Neural progenitor cell (in vitro differentiated cells): ENCODE data around the gene MAGEA6.

ENCODE experiments used
- EZH2 ChIP-seq: fragments of 200-600 bp; sonication (generic); IDR thresholded peaks from 2 replicates; pipeline ENCODE4 v1.6.1; 2017; ENCODE audit warnings: antibody characterized with exemption, mild to moderate bottlenecking, moderate library complexity
- EZH2phosphoT487 ChIP-seq: fragments of 200-600 bp; sonication (generic); IDR thresholded peaks from 2 replicates; pipeline ENCODE4 v1.6.1; 2017; ENCODE audit warnings: antibody characterized with exemption
- TF ChIP-seq, protein P1 (sequence below): fragments of 200-600 bp; sonication (generic); IDR thresholded peaks from 2 replicates; pipeline ENCODE4 v1.5.1; 2017; ENCODE audit warnings: antibody characterized with exemption, mild to moderate bottlenecking

GRCh38 chrX:152813206-152813605, 43.7 kb upstream of the MAGEA6 start:
- TF ChIP-seq, protein P1, sequence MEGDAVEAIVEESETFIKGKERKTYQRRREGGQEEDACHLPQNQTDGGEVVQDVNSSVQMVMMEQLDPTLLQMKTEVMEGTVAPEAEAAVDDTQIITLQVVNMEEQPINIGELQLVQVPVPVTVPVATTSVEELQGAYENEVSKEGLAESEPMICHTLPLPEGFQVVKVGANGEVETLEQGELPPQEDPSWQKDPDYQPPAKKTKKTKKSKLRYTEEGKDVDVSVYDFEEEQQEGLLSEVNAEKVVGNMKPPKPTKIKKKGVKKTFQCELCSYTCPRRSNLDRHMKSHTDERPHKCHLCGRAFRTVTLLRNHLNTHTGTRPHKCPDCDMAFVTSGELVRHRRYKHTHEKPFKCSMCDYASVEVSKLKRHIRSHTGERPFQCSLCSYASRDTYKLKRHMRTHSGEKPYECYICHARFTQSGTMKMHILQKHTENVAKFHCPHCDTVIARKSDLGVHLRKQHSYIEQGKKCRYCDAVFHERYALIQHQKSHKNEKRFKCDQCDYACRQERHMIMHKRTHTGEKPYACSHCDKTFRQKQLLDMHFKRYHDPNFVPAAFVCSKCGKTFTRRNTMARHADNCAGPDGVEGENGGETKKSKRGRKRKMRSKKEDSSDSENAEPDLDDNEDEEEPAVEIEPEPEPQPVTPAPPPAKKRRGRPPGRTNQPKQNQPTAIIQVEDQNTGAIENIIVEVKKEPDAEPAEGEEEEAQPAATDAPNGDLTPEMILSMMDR: no peak
- no peak for TF ChIP-seq EZH2phosphoT487
- no peak for TF ChIP-seq EZH2
